CD4-positive, alpha-beta T cell treated with Interferon gamma for 1 hour (primary cell): ENCODE results near the gene PXYLP1.

ENCODE experiments used
- DNase-seq: peaks from one replicate; pipeline ENCODE4 v3.0.0-alpha.2; 2020

The PXYLP1 gene

GRCh38 chr3:141253326-141253725 lies 21.7 kb downstream of the PXYLP1 start:
- DNase-seq, result no peak

GRCh38 chr3:141253811-141254210 lies 22.2 kb downstream of the PXYLP1 start:
- DNase-seq, result no peak

- DNase-seq, result no peak
Measured at GRCh38 chr3:141255137-141255845, 23.7 kb downstream of the PXYLP1 start.

GRCh38 chr3:141255846-141256261 lies 24.2 kb downstream of the PXYLP1 start:
- peak; percentile 45 for DNase-seq

GRCh38 chr3:141256820-141257219 lies 25.2 kb downstream of the PXYLP1 start:
- DNase-seq, result no peak

- no peak for DNase-seq
Measured at GRCh38 chr3:141257961-141258360, 26.3 kb downstream of the PXYLP1 start.

- no peak for DNase-seq
Measured at GRCh38 chr3:141258973-141259372, 27.3 kb downstream of the PXYLP1 start.

GRCh38 chr3:141259821-141260629 lies 28.4 kb downstream of the PXYLP1 start:
- no peak for DNase-seq

- DNase-seq, result no peak
Measured at GRCh38 chr3:141260630-141260927, 29.0 kb downstream of the PXYLP1 start.

GRCh38 chr3:141261472-141262307 lies 30.1 kb downstream of the PXYLP1 start:
- no peak for DNase-seq

GRCh38 chr3:141262308-141262705 lies 30.7 kb downstream of the PXYLP1 start:
- DNase-seq, result no peak

- DNase-seq, result no peak
Measured at GRCh38 chr3:141266186-141266585, 34.6 kb downstream of the PXYLP1 start.

GRCh38 chr3:141266797-141267555 lies 35.4 kb downstream of the PXYLP1 start:
- DNase-seq, result peak; percentile 26

GRCh38 chr3:141267629-141268028 lies 36.0 kb downstream of the PXYLP1 start:
- no peak for DNase-seq

- no peak for DNase-seq
Measured at GRCh38 chr3:141268306-141268705, 36.7 kb downstream of the PXYLP1 start.

- DNase-seq, result no peak
Measured at GRCh38 chr3:141268791-141269190, 37.2 kb downstream of the PXYLP1 start.

GRCh38 chr3:141269961-141270360 lies 38.3 kb downstream of the PXYLP1 start:
- no peak for DNase-seq

GRCh38 chr3:141271279-141272030 lies 39.8 kb downstream of the PXYLP1 start:
- no peak for DNase-seq

- no peak for DNase-seq
Measured at GRCh38 chr3:141272906-141273662, 41.5 kb downstream of the PXYLP1 start.

- DNase-seq, result no peak
Measured at GRCh38 chr3:141273700-141274410, 42.2 kb downstream of the PXYLP1 start.
